H1 (cell line): ENCODE results near the gene PLIN4. TPM values are rescaled to one million over a fixed set of nuclear protein-coding genes. Genes with fewer than 3 reads are reported as not detected.

Source experiments
- CBX8 ChIP-seq: fragments of 300-800, 300-1000 bp; sonication (generic); IDR thresholded peaks from 2 replicates; pipeline ENCODE4 v1.7.1; 2016; ENCODE audit warnings: low read depth, low read length, borderline replicate concordance
- CHD2 ChIP-seq: IDR thresholded peaks from 2 replicates; pipeline ENCODE4 v1.6.1; 2012; ENCODE audit warnings: low read length, improper control_type of control experiment
- GTF2F1 ChIP-seq: IDR thresholded peaks from 2 replicates; pipeline ENCODE4 v1.6.1; 2012; ENCODE audit warnings: low read depth, low read length, improper control_type of control experiment, borderline replicate concordance
- JUN ChIP-seq: IDR thresholded peaks from 2 replicates; pipeline ENCODE4 v1.6.1; 2011; ENCODE audit warnings: low read depth, mild to moderate bottlenecking, improper control_type of control experiment, low read length
- RNF2 ChIP-seq: fragments of 200-900, 300-1000 bp; sonication (generic); IDR thresholded peaks from 2 replicates; pipeline ENCODE4 v1.7.1; 2016; ENCODE audit warnings: borderline replicate concordance, low read depth, mild to moderate bottlenecking, antibody characterized with exemption, low read length; ENCODE audit not compliant: poor library complexity, severe bottlenecking; ENCODE audit errors: missing control alignments
- SP1 ChIP-seq: IDR thresholded peaks from 2 replicates; pipeline ENCODE4 v1.6.1; 2011; ENCODE audit warnings: low read depth, low read length
- ZNF274 ChIP-seq: IDR thresholded peaks from 2 replicates; pipeline ENCODE4 v1.7.0; 2012; ENCODE audit warnings: low read length, borderline replicate concordance; ENCODE audit errors: extremely low read depth
- polyA plus RNA-seq, 7 experiments: library from polyadenylated mRNA; depleted of rRNA in 3 of 7; stranded (reverse) in 5 of 7; unstranded in 2 of 7; fragments of >200 nt in 5 of 7; fragments of 200-250 nt in 2 of 7; gene quantifications; 1 replicate in 5 of 7; 2 replicates in 1 of 7; 4 replicates in 1 of 7; pipeline versions ENCODE4 v1.2.1 to v1.2.3, GENCODE V29; 2011 to 2013; ENCODE audit warnings: missing spikeins in 2 of 7, mixed read lengths in 2 of 7
- total RNA-seq: library from RNA; stranded (reverse); fragmentation: NEBNext Ultra II Directional; extraction: Animal tissue kit (Norgen Biotek cat#: 25700); gene quantifications from 2 replicates; pipeline ENCODE4 v1.2.1, GENCODE V29; 2021
- TF ChIP-seq, protein P1 (sequence below), 3 experiments: IDR thresholded peaks; 1 replicate in 2 of 3; 2 replicates in 1 of 3; pipeline versions ENCODE4 v1.5.1 to v1.6.1; 2011; ENCODE audit warnings: low read length in 3 of 3, mild to moderate bottlenecking in 3 of 3, inconsistent platforms in 2 of 3, low read depth in 1 of 3, moderate library complexity in 1 of 3; ENCODE audit not compliant: insufficient read depth in 1 of 3; ENCODE audit errors: control extremely low read depth in 1 of 3
- TF ChIP-seq, protein P2 (sequence below): IDR thresholded peaks from 2 replicates; pipeline ENCODE4 v1.6.1; 2012; ENCODE audit warnings: low read length, inconsistent platforms
- TF ChIP-seq, protein P3 (sequence below): IDR thresholded peaks from 2 replicates; pipeline ENCODE4 v1.6.1; 2011; ENCODE audit warnings: low read length, improper control_type of control experiment

The PLIN4 gene
- total and polyA plus RNA-seq, 2 of the 8 experiments (the other 6 are each of a cell fraction or from before 2014, with no cell fraction given), result 0.35 to 0.45 TPM

DNA sequence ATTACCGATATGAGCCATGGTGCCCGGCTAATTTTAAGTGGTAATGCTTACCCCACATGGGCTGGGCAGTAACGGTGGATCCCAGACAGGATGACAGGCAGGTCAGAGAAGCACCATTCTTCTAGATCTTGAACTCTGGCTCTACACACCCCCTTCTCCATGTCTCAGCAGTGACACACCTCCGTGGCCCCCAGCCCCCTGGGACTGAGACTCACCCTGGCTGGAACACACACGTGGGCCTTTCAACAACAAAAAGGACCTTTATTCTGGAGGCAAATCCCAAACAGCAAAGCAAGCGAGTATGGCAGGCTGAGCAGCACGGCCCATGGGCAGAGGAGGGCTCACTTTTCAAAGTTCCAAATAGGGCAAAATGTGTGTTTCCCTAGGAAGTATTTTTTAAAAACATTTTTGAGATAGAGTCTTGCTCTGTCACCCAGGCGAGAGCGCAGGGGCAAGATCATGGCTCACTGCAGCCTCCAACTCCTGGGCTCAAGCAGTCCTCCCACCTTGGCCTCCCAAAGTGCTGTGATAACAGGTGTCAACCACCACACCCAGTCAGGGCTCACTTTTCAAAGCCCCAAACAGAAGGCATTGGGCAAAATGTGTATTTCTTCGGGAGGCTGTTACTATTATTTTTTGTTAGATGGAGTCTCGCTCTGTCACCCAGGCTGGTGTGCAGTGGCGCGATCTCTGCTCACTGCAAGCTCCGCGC is 4.2 kb upstream of the PLIN4 start (continued):
- TF ChIP-seq, protein P1, sequence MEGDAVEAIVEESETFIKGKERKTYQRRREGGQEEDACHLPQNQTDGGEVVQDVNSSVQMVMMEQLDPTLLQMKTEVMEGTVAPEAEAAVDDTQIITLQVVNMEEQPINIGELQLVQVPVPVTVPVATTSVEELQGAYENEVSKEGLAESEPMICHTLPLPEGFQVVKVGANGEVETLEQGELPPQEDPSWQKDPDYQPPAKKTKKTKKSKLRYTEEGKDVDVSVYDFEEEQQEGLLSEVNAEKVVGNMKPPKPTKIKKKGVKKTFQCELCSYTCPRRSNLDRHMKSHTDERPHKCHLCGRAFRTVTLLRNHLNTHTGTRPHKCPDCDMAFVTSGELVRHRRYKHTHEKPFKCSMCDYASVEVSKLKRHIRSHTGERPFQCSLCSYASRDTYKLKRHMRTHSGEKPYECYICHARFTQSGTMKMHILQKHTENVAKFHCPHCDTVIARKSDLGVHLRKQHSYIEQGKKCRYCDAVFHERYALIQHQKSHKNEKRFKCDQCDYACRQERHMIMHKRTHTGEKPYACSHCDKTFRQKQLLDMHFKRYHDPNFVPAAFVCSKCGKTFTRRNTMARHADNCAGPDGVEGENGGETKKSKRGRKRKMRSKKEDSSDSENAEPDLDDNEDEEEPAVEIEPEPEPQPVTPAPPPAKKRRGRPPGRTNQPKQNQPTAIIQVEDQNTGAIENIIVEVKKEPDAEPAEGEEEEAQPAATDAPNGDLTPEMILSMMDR (IDR thresholded peaks at IDR 0.05; ENCODE audit: control extremely low read depth in 1 of 3, insufficient read depth in 1 of 3, low read depth in 1 of 3, low read length in 3 of 3), result no peak
- TF ChIP-seq JUN (no peak), ZNF274 (no peak), SP1 (no peak), CHD2 (no peak), GTF2F1 (no peak), RNF2 (no peak), CBX8 (no peak)
- TF ChIP-seq, protein P2, sequence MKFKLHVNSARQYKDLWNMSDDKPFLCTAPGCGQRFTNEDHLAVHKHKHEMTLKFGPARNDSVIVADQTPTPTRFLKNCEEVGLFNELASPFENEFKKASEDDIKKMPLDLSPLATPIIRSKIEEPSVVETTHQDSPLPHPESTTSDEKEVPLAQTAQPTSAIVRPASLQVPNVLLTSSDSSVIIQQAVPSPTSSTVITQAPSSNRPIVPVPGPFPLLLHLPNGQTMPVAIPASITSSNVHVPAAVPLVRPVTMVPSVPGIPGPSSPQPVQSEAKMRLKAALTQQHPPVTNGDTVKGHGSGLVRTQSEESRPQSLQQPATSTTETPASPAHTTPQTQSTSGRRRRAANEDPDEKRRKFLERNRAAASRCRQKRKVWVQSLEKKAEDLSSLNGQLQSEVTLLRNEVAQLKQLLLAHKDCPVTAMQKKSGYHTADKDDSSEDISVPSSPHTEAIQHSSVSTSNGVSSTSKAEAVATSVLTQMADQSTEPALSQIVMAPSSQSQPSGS, result no peak
- TF ChIP-seq, protein P3, sequence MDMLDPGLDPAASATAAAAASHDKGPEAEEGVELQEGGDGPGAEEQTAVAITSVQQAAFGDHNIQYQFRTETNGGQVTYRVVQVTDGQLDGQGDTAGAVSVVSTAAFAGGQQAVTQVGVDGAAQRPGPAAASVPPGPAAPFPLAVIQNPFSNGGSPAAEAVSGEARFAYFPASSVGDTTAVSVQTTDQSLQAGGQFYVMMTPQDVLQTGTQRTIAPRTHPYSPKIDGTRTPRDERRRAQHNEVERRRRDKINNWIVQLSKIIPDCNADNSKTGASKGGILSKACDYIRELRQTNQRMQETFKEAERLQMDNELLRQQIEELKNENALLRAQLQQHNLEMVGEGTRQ, result no peak
